22Rv1 (cell line): ENCODE data around the gene SREBF2.
"Not testable (repeated sequence)": the region's sequence is repeated elsewhere in the genome, so short reads cannot be mapped to it uniquely, and the experiment has no call there.

Source experiments
- H3K27ac ChIP-seq: fragments of 450-650 bp; 2 replicates; pipeline ENCODE4 v1.5.1; 2017
- ZFX ChIP-seq: fragments of 450-650 bp; IDR thresholded peaks from 2 replicates; pipeline ENCODE4 v1.6.1; 2017; ENCODE audit warnings: antibody characterized with exemption, borderline replicate concordance
- TF ChIP-seq, protein P1 (sequence below): fragments of 450-650 bp; IDR thresholded peaks from 2 replicates; pipeline ENCODE4 v1.5.1; 2017; ENCODE audit warnings: mild to moderate bottlenecking

Gene SREBF2

DNA sequence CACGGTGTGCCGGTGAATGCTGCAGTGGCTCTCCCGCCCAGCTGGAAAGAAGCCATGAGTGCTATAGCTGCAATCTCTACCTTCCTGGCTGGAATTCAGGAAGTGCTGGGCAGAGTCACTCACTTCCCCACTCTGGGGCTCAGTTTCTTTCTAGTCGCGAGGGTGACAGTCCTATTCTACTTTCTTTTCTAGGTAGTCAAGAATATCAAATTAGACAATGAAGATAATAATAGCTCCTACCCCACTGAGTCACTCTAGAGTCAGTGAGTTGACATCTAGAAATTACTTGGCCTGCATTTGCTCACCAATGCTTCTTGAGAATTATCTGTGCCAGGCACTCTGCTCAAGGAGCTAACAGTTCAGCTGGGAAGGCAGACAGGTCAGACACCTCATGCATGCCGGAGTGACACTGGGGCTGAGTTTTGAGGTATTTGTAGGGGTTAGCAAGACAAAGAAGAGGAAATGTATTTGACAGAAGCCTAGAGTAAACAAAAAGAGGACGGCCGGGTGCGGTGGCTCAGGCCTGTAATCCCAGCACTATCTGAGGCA is 110.8 kb downstream of the SREBF2 start:
- TF ChIP-seq, protein P1, sequence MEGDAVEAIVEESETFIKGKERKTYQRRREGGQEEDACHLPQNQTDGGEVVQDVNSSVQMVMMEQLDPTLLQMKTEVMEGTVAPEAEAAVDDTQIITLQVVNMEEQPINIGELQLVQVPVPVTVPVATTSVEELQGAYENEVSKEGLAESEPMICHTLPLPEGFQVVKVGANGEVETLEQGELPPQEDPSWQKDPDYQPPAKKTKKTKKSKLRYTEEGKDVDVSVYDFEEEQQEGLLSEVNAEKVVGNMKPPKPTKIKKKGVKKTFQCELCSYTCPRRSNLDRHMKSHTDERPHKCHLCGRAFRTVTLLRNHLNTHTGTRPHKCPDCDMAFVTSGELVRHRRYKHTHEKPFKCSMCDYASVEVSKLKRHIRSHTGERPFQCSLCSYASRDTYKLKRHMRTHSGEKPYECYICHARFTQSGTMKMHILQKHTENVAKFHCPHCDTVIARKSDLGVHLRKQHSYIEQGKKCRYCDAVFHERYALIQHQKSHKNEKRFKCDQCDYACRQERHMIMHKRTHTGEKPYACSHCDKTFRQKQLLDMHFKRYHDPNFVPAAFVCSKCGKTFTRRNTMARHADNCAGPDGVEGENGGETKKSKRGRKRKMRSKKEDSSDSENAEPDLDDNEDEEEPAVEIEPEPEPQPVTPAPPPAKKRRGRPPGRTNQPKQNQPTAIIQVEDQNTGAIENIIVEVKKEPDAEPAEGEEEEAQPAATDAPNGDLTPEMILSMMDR = no peak
- TF ChIP-seq ZFX = no peak

DNA sequence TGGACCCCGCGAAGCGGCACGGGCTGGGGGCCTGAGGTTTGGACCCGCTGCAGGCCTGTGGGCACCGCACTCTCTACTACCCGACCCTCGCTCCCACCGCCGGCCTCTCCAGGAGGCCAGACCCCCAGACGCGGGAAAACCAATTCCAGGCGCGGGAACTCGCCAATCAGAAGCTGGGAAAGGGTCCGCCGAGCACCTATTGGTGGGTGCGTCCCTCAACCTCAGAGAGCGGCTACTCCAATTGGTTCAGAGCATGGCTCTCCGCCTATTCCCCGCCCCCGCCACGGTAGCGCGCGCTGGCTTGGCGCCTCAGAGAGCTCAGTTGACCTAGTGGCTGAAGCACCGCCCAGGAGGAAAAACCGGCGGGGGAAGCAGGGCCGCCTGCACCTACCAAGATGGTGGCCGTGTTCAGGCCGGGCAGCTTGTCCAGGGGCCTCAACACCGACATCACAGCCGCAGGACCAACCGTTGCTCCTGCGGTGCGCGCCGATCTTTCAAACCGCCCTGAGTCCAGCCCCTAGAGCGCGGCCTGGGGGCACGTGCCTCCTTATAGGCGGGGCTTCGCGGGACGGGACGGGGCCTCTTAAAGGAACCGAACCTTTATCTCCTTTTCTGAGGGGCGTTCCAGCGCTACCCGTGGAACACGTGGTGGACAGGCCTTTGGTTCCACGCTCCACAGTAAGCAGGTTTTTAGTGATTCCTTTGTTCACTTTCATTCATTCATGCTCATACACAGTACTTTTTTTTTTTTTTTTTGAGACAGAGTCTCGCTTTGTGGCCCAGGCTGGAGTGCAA is 113.9 kb downstream of the SREBF2 start, which contains the start of gene CENPM:
Gene CENPM, minus strand, starts transcription at position 524 of the 795 bp plus-strand sequence. Its CDS starts 76 bp downstream, at position 448.
- TF ChIP-seq, protein P1 = no peak
- TF ChIP-seq ZFX = no peak
- H3K27ac ChIP-seq = peak within 1 kb of the TSS; percentile 86

More for the DNA sequence above, 110.8 kb downstream of the SREBF2 start:
- peak overlapping the region; percentile 86; the same call in 1 of the 2 replicates for H3K27ac ChIP-seq

DNA sequence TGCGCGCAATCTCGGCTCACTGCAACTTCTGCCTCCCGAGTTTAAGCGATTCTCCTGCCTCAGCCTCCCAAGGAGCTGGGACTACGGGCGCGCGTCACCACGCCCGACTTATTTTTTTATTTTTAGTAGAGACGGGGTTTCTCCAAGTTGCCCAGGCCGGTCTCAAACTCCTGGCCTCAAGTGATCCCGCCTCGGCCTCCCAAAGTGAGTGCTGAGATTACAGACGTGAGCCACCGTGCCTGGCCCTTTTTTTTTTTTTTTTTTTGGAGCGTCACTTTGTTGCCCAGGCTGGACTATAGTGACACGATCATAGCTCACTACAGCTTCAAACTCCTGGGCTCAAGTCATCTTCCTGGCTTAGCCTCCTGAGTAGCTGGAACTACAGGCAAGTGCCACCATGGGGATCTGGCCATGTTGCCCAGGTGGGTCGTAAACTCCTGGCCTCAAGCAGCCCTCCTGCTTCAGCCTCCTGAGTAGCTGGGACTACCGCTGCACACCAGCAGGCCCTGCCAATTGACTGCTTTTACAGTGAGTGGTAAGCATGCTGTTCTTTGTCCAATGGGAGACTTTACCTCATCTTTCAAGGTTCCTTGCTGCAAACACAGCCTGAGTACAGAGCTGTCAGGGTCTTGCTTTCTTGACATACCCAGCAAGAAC is 114.6 kb downstream of the SREBF2 start:
- peak overlapping the region; percentile 86 for H3K27ac ChIP-seq
- no peak for TF ChIP-seq ZFX

DNA sequence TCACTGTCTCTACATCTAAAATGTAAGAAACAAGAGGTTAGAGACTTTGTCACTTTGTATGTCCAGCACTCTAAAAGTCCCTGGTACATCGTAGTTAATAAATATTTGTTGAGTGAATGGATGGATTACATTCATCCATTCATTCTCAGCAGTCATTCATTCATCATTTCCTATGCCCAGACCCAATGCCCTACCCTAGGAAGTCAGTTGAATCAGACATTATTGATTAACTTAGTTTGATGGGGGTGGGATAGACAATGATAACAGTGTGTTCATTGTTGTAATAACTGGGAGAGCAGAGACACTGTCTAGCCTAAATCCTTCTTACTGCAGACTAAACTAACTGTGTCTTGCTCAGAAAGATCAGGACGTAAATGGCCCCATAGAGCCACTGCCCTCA is 115.2 kb downstream of the SREBF2 start:
- no peak for TF ChIP-seq ZFX
- TF ChIP-seq, protein P1 = no peak
- no peak overlapping the region for H3K27ac ChIP-seq

DNA sequence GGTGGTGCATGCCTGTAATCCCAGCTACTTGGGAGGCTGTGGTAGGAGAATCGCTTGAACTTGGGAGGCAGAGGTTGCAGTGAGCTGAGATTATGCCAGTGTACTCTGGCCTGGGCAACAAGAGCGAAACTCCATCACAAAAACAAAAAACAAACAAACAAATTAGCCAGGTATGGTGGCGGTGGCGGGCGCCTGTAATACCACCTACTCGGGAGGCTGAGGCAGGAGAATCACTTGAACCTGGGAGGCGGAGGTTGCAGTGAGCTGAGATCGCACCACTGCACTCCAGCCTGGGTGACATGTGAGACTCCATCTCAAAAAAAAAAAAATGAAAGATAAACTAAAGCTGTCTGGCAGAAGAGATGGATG is 116.0 kb downstream of the SREBF2 start:
- H3K27ac ChIP-seq = not testable (repeated sequence)

DNA sequence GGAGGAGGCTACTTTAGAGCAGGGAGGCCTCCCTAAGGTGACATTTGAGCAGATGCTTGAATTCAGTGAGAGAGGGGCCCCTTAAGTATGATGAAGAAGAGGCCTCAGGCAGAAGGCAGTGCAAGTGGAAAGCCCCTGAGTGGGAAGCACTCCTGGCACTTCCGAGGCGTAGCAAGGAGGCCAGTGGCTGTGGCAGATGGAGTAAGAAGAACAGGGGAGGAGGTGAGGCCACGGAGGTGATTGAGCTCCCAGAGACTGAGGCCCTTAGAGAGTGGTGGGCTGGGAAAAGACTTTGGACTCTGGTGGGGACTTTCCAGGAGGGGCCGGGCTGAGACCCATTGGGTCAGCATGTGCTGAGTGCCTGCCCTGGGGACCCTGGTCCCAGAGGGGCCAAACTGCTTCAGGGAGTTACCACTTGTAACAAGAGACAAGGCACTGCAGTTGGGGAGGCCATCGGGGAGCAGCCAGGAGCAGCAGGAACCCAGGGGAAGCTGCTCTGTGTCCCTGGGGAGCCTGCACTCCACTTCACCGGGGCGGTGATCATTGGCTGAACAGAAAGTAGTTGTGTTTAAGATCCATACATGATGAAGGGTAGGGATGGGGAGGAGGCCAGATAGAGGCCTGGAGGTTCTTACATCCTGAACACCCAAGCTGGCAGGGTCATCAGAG is 116.5 kb downstream of the SREBF2 start:
- no peak for TF ChIP-seq ZFX
- TF ChIP-seq, protein P1 = no peak
- H3K27ac ChIP-seq = no peak overlapping the region

DNA sequence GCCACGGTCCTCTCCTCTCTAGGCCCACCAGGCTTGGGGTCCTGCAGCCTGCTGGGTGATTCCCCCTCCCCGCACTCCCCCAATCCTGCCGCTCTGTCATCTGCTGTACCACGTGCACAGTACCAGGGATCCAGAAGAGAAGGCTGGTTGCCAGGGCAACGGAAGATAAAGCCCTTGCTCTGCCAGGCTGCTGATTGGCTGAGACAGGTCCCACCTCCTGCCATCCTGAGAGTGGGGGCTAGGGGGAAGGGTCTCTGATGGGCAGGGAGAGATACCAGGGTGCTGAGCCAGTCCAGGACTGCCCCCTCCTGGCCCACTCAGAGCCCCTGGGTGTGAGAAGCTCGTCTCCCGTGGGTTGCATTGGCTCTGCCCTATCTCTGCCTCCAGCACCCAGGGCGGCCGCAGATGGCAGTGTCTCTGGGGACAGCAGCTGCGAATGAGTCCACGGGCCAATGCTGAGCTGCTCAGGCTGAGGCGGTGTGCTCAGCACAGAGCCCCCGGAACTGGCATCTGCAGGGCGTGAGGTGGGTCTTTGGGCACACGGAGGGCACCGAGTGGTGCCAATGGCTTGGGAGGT is 119.1 kb downstream of the SREBF2 start, which contains the start of gene SMIM45:
Gene SMIM45, plus strand, starts transcription at position 253 of the 577 bp plus-strand sequence.
- TF ChIP-seq ZFX = no peak
- TF ChIP-seq, protein P1 = no peak
- no peak within 1 kb of the TSS for H3K27ac ChIP-seq

DNA sequence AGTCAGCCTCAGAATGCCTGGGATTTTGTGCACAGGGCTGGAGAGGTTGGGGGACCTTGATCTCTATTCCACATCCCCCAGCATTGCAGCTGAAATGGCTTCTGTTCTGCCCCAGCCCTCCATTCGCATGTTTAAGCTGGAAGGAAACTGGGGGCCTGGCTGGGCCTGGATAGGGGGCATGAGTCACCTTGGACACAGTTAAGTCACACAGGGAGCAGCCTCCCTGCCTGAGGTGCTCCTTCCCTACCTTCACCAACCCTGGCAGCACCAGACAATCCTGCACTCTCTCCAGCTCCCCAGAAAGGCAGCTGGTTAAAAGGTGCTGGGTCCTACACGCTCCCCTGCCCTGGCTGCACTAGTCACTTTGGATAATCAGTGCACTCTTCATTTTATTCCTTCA is 119.8 kb downstream of the SREBF2 start:
- no peak overlapping the region for H3K27ac ChIP-seq
- TF ChIP-seq, protein P1 = no peak
- no peak for TF ChIP-seq ZFX
